ENCODE data around the gene NFIL3.

Gene NFIL3

GRCh38 chr9:91418215-91418610 lies 5.4 kb downstream of the NFIL3 start:
- CTCF ChIA-PET: interaction anchor here (1.2 kb wide), 1 partner anchor 381 kb away, joined by 3 read pairs; no protein-coding TSS in a partner anchor

GRCh38 chr9:91417602-91418214 lies 5.9 kb downstream of the NFIL3 start:
- Mint-ChIP-seq H3K4me1 (peaks cover 57% of the 10 kb centered on the region), H3K27me3 (peaks cover 14% of the 10 kb centered on the region), H3K4me3 (no peak overlapping the region), H3K9me3 (no peaks in the 10 kb centered on the region), H3K27ac (no peak overlapping the region), H3K36me3 (peaks cover 22% of the 10 kb centered on the region)
- DNase-seq: no peak
- CTCF ChIA-PET: interaction anchor here (0.9 to 1.2 kb wide), 2 partner anchors 8 to 381 kb away, joined by 3 to 4 read pairs; no protein-coding TSS in a partner anchor

More at GRCh38 chr9:91418215-91418610, 5.4 kb downstream of the NFIL3 start:
- Mint-ChIP-seq H3K4me3 (no peak overlapping the region), H3K4me1 (peaks cover 58% of the 10 kb centered on the region), H3K27me3 (peaks cover 19% of the 10 kb centered on the region), H3K9me3 (no peaks in the 10 kb centered on the region), H3K36me3 (peaks cover 19% of the 10 kb centered on the region), H3K27ac (no peak overlapping the region)
- DNase-seq: no peak

- no peak for DNase-seq
- H3K9me3 Mint-ChIP-seq: no peaks in the 10 kb centered on the region
- H3K4me3 Mint-ChIP-seq: no peak overlapping the region
- no peak overlapping the region for H3K27ac Mint-ChIP-seq
- H3K4me1 Mint-ChIP-seq: peaks cover 54% of the 10 kb centered on the region
- H3K27me3 Mint-ChIP-seq: peaks cover 10% of the 10 kb centered on the region
- CTCF ChIA-PET: no interaction called here
- peaks cover 21% of the 10 kb centered on the region for H3K36me3 Mint-ChIP-seq
Measured at GRCh38 chr9:91416096-91416712, 7.4 kb downstream of the NFIL3 start.

DNA sequence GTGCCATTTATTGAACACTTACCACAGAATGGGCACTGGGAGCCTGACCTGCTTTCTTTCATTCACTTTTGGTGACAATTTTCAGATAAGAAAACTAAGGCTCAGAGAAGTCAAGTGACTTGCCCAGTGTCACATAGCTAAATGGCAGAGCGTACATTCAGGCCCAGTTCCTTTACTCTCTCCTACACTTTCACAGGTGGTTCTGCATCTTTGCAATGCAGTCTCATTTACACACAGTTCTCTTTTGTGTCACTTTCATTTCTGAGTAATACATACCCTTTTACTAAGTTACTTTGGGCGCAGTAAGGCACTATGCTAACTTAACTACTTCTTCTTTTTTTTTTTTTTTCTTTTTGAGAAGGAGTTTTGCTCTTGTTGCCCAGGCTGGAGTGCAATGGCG lies 8.3 kb downstream of the NFIL3 start:
- no peak overlapping the region for H3K27ac Mint-ChIP-seq
- H3K36me3 Mint-ChIP-seq: peaks cover 25% of the 10 kb centered on the region
- no peak overlapping the region for H3K4me3 Mint-ChIP-seq
- no peaks in the 10 kb centered on the region for H3K9me3 Mint-ChIP-seq
- CTCF ChIA-PET: interaction anchor here (0.6 kb wide), 1 partner anchor 101 kb away, joined by 3 read pairs; no protein-coding TSS in a partner anchor
- peaks cover 1% of the 10 kb centered on the region for H3K27me3 Mint-ChIP-seq
- no peak for DNase-seq
- peaks cover 54% of the 10 kb centered on the region for H3K4me1 Mint-ChIP-seq

- Mint-ChIP-seq H3K9me3 (no peaks in the 10 kb centered on the region), H3K27ac (no peak overlapping the region), H3K27me3 (no peaks in the 10 kb centered on the region), H3K36me3 (peaks cover 37% of the 10 kb centered on the region), H3K4me3 (no peak overlapping the region), H3K4me1 (peaks cover 42% of the 10 kb centered on the region)
- DNase-seq: no peak
- CTCF ChIA-PET: interaction anchor here (0.6 kb wide), 1 partner anchor 15 kb away, joined by 3 read pairs; no protein-coding TSS in a partner anchor
Measured at GRCh38 chr9:91412941-91413340, 10.7 kb downstream of the NFIL3 start.

DNA sequence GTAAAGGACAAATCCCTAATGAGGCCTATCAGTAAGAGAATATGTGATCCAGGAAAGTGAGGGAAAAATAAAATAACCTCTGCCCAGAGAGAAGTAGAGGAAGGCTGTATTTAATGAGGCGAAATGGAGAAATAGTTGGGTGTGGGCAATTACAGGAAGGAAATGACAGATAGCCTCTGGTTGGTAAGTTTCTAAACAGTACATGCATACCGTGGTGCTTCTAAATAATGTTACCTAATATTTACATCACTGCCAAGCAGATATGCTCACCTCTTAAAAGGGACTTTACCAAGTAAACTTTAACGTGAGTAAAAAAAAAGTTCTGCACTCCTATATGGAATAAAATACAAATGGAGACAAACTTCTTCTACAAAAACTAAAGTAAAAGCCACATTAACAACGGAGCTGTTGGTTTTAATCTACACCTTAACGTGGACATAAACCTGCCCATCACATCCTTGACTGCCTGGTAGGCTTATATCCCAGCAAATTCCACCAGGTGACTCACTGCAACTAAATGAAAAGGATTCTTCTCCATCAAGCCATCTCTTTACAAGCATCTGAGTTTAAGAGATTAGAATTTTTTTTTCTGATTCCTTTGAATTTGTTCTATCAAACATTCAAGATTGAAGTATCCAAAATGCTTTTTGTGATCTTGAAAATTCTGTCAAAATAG lies 12.4 kb downstream of the NFIL3 start:
- peaks cover 47% of the 10 kb centered on the region for H3K36me3 Mint-ChIP-seq

DNA sequence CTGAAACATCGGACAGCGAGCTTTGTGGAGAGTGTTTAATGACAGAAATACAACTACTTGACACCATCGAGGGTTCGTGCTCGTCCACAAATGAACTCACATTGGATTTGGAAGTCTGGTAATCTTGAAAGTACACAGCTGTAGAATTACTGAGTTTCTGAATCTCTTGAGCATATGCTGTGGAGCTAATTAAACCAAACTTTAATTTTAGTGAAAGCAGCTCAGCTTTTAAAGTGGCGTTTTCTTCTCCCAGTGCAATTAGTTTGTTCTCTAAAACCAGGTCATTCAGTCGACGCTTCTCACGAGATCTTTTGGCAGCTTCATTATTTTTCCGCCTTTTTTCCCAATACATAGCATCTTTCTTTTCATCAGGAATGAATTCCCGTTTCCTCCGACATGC lies 13.5 kb downstream of the NFIL3 start:
- no peaks in the 10 kb centered on the region for H3K9me3 Mint-ChIP-seq
- H3K27me3 Mint-ChIP-seq: no peaks in the 10 kb centered on the region
- H3K36me3 Mint-ChIP-seq: peaks cover 48% of the 10 kb centered on the region
- no peak for DNase-seq
- CTCF ChIA-PET: interaction anchor here (0.6 kb wide), 1 partner anchor 247 kb away, joined by 3 read pairs; no protein-coding TSS in a partner anchor
- no peak overlapping the region for H3K27ac Mint-ChIP-seq
- peaks cover 29% of the 10 kb centered on the region for H3K4me1 Mint-ChIP-seq
- no peak overlapping the region for H3K4me3 Mint-ChIP-seq

More for the DNA sequence above, 12.4 kb downstream of the NFIL3 start:
- Mint-ChIP-seq H3K4me1 (peaks cover 38% of the 10 kb centered on the region), H3K4me3 (no peak overlapping the region), H3K27ac (no peak overlapping the region), H3K27me3 (no peaks in the 10 kb centered on the region), H3K9me3 (no peaks in the 10 kb centered on the region)
- DNase-seq: no peak
- CTCF ChIA-PET: interaction anchor here (0.5 to 1.5 kb wide), 4 partner anchors 10 to 261 kb away, joined by 3 to 4 read pairs (median 3); no protein-coding TSS in a partner anchor

- no peak overlapping the region for H3K27ac Mint-ChIP-seq
- CTCF ChIA-PET: no interaction called here
- peaks cover 5% of the 10 kb centered on the region for H3K27me3 Mint-ChIP-seq
Measured at GRCh38 chr9:91408475-91408874, 15.2 kb downstream of the NFIL3 start.

GRCh38 chr9:91407580-91408318 lies 15.9 kb downstream of the NFIL3 start:
- Mint-ChIP-seq H3K9me3 (no peaks in the 10 kb centered on the region), H3K27me3 (peaks cover 11% of the 10 kb centered on the region), H3K4me1 (peaks cover 30% of the 10 kb centered on the region), H3K36me3 (peaks cover 42% of the 10 kb centered on the region), H3K27ac (no peak overlapping the region), H3K4me3 (no peak overlapping the region)
- CTCF ChIA-PET: interaction anchor here (0.6 kb wide), 1 partner anchor 9 kb away, joined by 3 read pairs; no protein-coding TSS in a partner anchor
- no peak for DNase-seq

More at GRCh38 chr9:91408475-91408874, 15.2 kb downstream of the NFIL3 start:
- peaks cover 30% of the 10 kb centered on the region for H3K4me1 Mint-ChIP-seq
- H3K36me3 Mint-ChIP-seq: peaks cover 45% of the 10 kb centered on the region
- no peaks in the 10 kb centered on the region for H3K9me3 Mint-ChIP-seq
- DNase-seq: no peak
- H3K4me3 Mint-ChIP-seq: no peak overlapping the region

GRCh38 chr9:91405343-91406077 lies 18.1 kb downstream of the NFIL3 start:
- H3K4me1 Mint-ChIP-seq: peaks cover 14% of the 10 kb centered on the region
- H3K4me3 Mint-ChIP-seq: no peak overlapping the region
- DNase-seq: no peak
- H3K27me3 Mint-ChIP-seq: peaks cover 20% of the 10 kb centered on the region
- CTCF ChIA-PET: no interaction called here
- H3K36me3 Mint-ChIP-seq: peaks cover 34% of the 10 kb centered on the region
- no peaks in the 10 kb centered on the region for H3K9me3 Mint-ChIP-seq
- no peak overlapping the region for H3K27ac Mint-ChIP-seq

GRCh38 chr9:91403665-91404543 lies 19.7 kb downstream of the NFIL3 start:
- CTCF ChIA-PET: no interaction called here
- H3K27ac Mint-ChIP-seq: no peak overlapping the region

DNA sequence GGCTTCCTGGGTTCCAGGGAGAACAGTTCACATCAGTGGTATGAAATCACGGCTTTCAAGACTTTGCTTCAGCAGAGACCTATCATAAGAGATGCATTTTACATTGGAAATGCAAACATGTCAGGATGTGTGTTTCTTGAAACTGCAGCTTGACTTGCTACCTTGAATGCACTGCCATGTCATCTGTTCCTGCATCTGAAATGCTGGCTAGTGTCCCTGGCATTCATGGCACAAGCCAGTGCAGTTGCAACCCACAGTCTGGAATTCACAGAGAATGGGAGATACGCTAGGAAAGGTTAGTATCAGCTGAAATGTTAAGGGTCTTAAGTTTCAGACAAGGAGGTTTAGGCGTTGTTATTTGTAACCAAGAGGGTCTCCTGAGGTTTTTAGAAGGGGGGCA lies 24.7 kb downstream of the NFIL3 start:
- CTCF ChIA-PET: interaction anchor here (0.6 kb wide), 1 partner anchor 9 kb away, joined by 3 read pairs; no protein-coding TSS in a partner anchor
- Mint-ChIP-seq H3K4me1 (peaks cover 28% of the 10 kb centered on the region), H3K9me3 (no peaks in the 10 kb centered on the region), H3K36me3 (no peaks in the 10 kb centered on the region), H3K4me3 (no peak overlapping the region), H3K27me3 (peaks cover 25% of the 10 kb centered on the region), H3K27ac (no peak overlapping the region)
- no peak for DNase-seq

More at GRCh38 chr9:91403665-91404543, 19.7 kb downstream of the NFIL3 start:
- peaks cover 18% of the 10 kb centered on the region for H3K36me3 Mint-ChIP-seq
- no peak overlapping the region for H3K4me3 Mint-ChIP-seq
- no peaks in the 10 kb centered on the region for H3K9me3 Mint-ChIP-seq
- DNase-seq: no peak
- H3K27me3 Mint-ChIP-seq: peaks cover 23% of the 10 kb centered on the region
- peaks cover 11% of the 10 kb centered on the region for H3K4me1 Mint-ChIP-seq

Data from activated naive CD4-positive, alpha-beta T cell treated with anti-CD3 and anti-CD28 coated beads, Interleukin-2, amount 10 ng/mL, durations not matched to agents 7 days and 5 days (primary cell).